HG03460 (cell line): Measurements from ENCODE around the gene HBA1.
"Not testable (repeated sequence)": the region's sequence is repeated elsewhere in the genome, so short reads cannot be mapped to it uniquely, and the experiment has no call there.

Source experiments
- ATAC-seq: cut with Tn5 transposase; IDR thresholded peaks from one replicate; pipeline ENCODE4 v1.9.1; 2021; ENCODE audit not compliant: unreplicated experiment

Gene HBA1

GRCh38 chr16:194516-194915 lies 18.0 kb downstream of the HBA1 start:
- no peak for ATAC-seq

- ATAC-seq: no peak
These were observed 23.9 kb downstream of the HBA1 start for GRCh38 chr16:200388-200787.

GRCh38 chr16:203246-203645 lies 26.8 kb downstream of the HBA1 start:
- ATAC-seq: no peak

- ATAC-seq: not testable (repeated sequence)
These were observed 27.6 kb downstream of the HBA1 start for GRCh38 chr16:204046-204445.

- not testable (repeated sequence) for ATAC-seq
These were observed 32.9 kb downstream of the HBA1 start for GRCh38 chr16:209359-209758.

GRCh38 chr16:211631-212180 lies 35.2 kb downstream of the HBA1 start:
- ATAC-seq: not testable (repeated sequence)

GRCh38 chr16:212999-213398 lies 36.5 kb downstream of the HBA1 start:
- ATAC-seq: no peak

- ATAC-seq: no peak
These were observed 43.5 kb downstream of the HBA1 start for GRCh38 chr16:220021-220420.
